GM21381 (cell line): ENCODE measurements around the gene HTR2A.

Experiments
- ATAC-seq: cut with Tn5 transposase; IDR thresholded peaks from one replicate; pipeline ENCODE4 v1.9.1; 2021; ENCODE audit warnings: mild to moderate bottlenecking, moderate library complexity; ENCODE audit not compliant: unreplicated experiment

The HTR2A gene

GRCh38 chr13:46871557-46871956 is 25.3 kb downstream of the HTR2A start:
- ATAC-seq, result no peak

- no peak for ATAC-seq
These were observed 28.8 kb downstream of the HTR2A start for GRCh38 chr13:46868091-46868490.

- peak; percentile 55 for ATAC-seq
These were observed 30.7 kb downstream of the HTR2A start for GRCh38 chr13:46866150-46866549.

GRCh38 chr13:46864941-46865340 is 31.9 kb downstream of the HTR2A start:
- ATAC-seq, result no peak

- no peak for ATAC-seq
These were observed 34.9 kb downstream of the HTR2A start for GRCh38 chr13:46861959-46862358.

- no peak for ATAC-seq
These were observed 36.1 kb downstream of the HTR2A start for GRCh38 chr13:46860722-46861121.

GRCh38 chr13:46858776-46859175 is 38.1 kb downstream of the HTR2A start:
- no peak for ATAC-seq

- no peak for ATAC-seq
These were observed 38.7 kb downstream of the HTR2A start for GRCh38 chr13:46858163-46858562.

- no peak for ATAC-seq
These were observed 41.2 kb downstream of the HTR2A start for GRCh38 chr13:46855664-46856063.

- peak; percentile 86 for ATAC-seq
These were observed 41.7 kb downstream of the HTR2A start for GRCh38 chr13:46855166-46855565.

GRCh38 chr13:46852168-46852567 is 44.7 kb downstream of the HTR2A start:
- no peak for ATAC-seq

GRCh38 chr13:46850214-46850613 is 46.6 kb downstream of the HTR2A start:
- ATAC-seq, result no peak

- ATAC-seq, result no peak
These were observed 50.1 kb downstream of the HTR2A start for GRCh38 chr13:46846726-46847125.

- ATAC-seq, result no peak
These were observed 51.7 kb downstream of the HTR2A start for GRCh38 chr13:46845146-46845545.

- no peak for ATAC-seq
These were observed 52.4 kb downstream of the HTR2A start for GRCh38 chr13:46844431-46844830.

- ATAC-seq, result no peak
These were observed 57.5 kb downstream of the HTR2A start for GRCh38 chr13:46839399-46839798.

- ATAC-seq, result no peak
These were observed 62.2 kb downstream of the HTR2A start for GRCh38 chr13:46834657-46835056.

GRCh38 chr13:46831588-46832194 is 65.2 kb downstream of the HTR2A start:
- ATAC-seq, result no peak

- ATAC-seq, result no peak
These were observed 66.3 kb downstream of the HTR2A start for GRCh38 chr13:46830405-46831005.

GRCh38 chr13:46822551-46822950 is 74.3 kb downstream of the HTR2A start:
- no peak for ATAC-seq

- no peak for ATAC-seq
These were observed 78.9 kb downstream of the HTR2A start for GRCh38 chr13:46817838-46818476.

GRCh38 chr13:46817095-46817494 is 79.8 kb downstream of the HTR2A start:
- no peak for ATAC-seq
